Fibroblast of pulmonary artery (primary cell): ENCODE results near the gene HNF1A.

Experiments
- DNase-seq: peaks from one replicate; pipeline ENCODE4 v3.0.0-alpha.2; 2010; ENCODE audit warnings: low read depth
- H3K4me3 ChIP-seq: replicated peaks from 2 replicates; pipeline ENCODE4 v1.5.1; 2011; ENCODE audit warnings: low read depth, mild to moderate bottlenecking, control low read depth, low read length, moderate library complexity
- TF ChIP-seq, protein P1 (sequence below): IDR thresholded peaks from 2 replicates; pipeline ENCODE4 v1.5.1; 2011; ENCODE audit warnings: mild to moderate bottlenecking, control low read depth, low read length, inconsistent platforms; ENCODE audit errors: missing control alignments

Gene HNF1A

DNA sequence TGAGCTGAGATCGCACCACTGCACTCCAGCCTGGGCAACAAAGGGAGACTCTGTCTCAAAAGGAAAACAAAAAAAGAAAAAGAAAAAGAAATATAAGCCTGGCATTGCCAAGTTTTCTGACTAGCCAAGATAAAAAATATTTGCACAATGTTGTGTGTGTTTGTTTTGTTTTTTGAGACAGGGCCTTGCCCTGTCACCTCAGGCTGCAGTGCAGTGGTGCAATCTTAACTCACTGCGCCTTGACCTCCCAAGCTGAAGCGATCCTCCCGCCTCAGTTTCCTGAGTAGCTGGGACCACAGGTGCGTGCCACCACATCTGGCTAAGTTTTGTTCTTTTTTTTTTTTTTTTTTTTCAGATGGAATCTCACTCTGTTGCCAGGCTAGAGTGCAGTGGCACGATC lies 43.4 kb downstream of the HNF1A start:
- TF ChIP-seq, protein P1, sequence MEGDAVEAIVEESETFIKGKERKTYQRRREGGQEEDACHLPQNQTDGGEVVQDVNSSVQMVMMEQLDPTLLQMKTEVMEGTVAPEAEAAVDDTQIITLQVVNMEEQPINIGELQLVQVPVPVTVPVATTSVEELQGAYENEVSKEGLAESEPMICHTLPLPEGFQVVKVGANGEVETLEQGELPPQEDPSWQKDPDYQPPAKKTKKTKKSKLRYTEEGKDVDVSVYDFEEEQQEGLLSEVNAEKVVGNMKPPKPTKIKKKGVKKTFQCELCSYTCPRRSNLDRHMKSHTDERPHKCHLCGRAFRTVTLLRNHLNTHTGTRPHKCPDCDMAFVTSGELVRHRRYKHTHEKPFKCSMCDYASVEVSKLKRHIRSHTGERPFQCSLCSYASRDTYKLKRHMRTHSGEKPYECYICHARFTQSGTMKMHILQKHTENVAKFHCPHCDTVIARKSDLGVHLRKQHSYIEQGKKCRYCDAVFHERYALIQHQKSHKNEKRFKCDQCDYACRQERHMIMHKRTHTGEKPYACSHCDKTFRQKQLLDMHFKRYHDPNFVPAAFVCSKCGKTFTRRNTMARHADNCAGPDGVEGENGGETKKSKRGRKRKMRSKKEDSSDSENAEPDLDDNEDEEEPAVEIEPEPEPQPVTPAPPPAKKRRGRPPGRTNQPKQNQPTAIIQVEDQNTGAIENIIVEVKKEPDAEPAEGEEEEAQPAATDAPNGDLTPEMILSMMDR, result no peak
- DNase-seq, result no peak
- H3K4me3 ChIP-seq, result no peak overlapping the region

DNA sequence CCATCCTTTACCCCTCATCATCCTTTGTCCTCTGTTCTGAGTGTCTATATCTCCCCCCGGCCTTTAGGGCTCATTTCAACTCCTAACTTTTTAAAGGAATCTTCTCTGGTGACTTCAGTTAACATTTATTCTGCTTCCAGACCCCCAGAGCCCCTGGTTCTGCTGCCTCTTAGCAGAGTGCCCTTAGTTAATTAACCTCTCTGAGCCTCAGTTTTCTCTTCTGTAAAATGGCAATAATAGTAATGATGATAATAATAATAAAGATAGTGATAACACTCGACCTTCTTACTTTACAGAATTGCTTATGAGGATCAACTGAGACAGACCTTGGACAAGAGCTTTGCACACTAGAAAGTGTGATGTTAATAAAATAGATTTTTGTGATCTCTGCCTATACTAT lies 44.4 kb downstream of the HNF1A start:
- no peak for DNase-seq
- H3K4me3 ChIP-seq, result no peak overlapping the region
- TF ChIP-seq, protein P1, result no peak

DNA sequence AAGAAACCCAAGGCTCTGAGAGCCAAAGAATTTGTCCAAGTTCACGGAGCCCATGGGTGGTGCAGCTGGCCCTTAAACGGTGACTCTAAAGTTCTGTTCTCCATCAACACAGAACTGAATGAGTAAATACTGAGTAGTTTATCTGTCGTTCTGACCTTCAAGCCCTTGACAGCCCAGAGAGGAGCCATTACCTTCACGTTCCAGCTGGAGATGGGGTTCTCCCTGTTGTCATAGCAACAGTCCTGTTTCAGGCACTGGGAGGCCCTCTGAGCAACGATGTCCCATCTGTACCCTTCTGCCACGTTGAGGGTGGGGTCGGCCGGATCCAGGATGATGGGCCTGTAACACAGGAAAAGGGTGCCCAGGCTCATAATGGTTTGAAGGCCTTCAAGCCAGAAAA lies 45.5 kb downstream of the HNF1A start:
- DNase-seq, result no peak
- TF ChIP-seq, protein P1, result no peak
- no peak overlapping the region for H3K4me3 ChIP-seq

DNA sequence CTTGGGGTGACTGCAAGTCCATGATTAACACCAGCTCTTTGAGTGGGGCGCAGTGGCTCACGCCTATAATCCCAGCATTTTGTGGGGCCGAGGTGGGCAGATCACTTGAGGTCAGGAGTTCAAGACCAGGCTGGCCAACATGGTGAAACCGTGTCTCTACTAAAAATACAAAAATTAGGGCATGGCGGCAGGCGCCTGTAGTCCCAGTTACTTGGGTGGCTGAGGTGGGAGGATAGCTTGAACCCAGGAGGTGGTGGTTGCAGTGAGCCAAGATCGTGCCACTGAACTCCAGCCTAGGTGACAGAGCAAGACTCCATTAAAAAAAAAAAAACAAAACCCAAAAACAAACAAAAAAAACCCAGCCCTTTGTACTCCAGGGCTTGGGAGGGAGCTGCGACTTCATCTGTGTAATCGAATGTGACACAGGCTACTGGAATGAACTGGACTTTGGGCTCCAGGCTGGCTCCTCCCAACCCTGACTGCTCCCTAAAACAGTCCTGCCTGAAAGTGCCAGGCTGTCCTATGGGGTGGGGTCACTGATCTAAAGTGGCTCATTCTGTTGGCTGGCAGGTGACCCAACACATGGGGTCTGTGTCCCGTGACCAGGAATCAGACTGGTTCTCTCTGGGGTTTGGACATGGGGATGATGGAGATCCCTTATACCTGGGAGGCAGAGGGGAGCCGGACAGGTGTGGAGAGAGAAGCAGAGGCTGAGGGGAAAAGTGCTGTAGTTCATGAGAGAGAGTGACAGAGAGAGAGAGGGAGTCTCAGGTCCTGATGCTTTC lies 47.3 kb downstream of the HNF1A start:
- TF ChIP-seq, protein P1, result no peak

DNA sequence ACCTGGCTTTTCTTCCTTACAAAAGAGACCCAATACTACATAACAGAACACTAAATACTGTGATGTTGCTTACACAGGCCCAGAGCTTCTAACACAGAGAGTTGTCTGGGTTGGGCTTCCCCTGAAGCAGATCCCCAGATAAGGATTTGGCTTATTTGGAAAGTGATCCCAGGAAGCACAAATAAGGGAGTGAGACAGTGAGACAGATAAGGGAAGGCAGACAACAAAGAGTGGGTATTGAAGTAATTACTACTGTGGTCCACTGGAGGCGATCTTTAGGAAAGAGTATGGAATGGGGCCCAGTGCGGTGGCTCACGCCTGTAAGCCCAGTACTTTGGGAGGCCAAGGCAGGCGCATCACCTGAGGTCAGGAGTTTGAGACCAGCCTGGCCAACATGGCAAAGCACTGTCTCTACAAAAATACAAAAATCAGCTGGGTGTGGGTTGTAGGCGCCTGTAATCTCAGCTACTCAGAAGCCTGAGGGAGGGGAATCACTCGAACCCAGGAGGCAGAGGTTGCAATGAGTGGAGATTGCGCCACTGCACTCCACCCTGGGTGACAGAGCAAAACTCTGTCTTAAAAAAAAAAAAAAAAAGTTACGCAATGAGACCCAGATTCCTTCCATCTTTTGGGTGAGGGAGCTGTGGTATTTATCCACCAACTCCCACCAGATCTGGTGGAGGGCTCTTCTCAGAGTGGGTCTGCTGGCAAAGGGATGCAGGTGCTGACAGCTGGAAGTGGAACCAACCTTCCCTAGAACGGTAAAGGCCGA lies 48.1 kb downstream of the HNF1A start:
- no peak for DNase-seq
- H3K4me3 ChIP-seq, result no peak overlapping the region

More for the DNA sequence above, 47.3 kb downstream of the HNF1A start:
- no peak overlapping the region for H3K4me3 ChIP-seq
- no peak for DNase-seq

DNA sequence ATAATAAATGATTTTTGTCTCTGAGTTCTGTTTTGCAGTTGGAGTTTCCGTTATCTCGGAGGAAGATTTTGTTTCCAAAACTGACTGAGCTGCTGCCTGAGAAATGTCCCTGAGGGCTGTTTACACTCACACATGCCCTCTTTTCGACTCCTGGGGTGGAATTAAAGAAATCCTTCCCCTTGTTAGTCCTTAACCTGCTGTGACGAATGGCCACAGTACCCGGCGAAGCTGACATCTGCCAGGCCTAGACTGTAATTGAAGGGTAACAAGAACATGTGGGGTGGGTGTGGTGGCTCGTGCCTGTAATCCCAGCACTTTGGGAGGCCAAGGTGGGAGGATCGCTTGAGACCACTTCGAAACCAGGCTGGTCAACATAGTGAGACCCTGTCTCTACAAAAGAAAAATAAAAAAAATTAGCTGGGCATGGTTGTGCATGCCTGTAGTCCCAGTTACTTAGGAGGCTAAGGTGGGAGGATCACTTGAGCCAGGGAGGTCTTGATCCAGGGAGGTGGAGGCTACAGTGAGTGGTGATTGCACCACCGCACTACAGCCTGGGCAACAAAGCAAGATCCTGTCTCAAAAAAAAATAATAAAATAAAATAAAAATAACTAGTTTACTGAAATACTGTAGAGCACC lies 52.4 kb downstream of the HNF1A start:
- no peak for DNase-seq
- TF ChIP-seq, protein P1, result no peak
- no peak overlapping the region for H3K4me3 ChIP-seq

More for the DNA sequence above, 48.1 kb downstream of the HNF1A start:
- TF ChIP-seq, protein P1, result no peak
